DOHH2 (cell line): ENCODE measurements around the gene TESMIN.

ENCODE experiments used
- H3F3A ChIP-seq: fragments of 200-600 bp; sonication (generic), shearing (Covaris generic); 2 replicates; pipeline ENCODE4 v1.6.0; 2016; ENCODE audit warnings: antibody characterized with exemption, mild to moderate bottlenecking; ENCODE audit not compliant: control insufficient read depth, insufficient read depth
- H3K27ac ChIP-seq: fragments of 200-600 bp; sonication (generic); 2 replicates; pipeline ENCODE4 v1.5.1; 2014; ENCODE audit warnings: low read depth, mild to moderate bottlenecking, low read length, moderate library complexity
- H3K27me3 ChIP-seq: fragments of 200-600 bp; sonication (generic); 2 replicates; pipeline ENCODE4 v1.6.1; 2014; ENCODE audit warnings: mild to moderate bottlenecking, low read length, mixed read lengths; ENCODE audit not compliant: control insufficient read depth
- H3K36me3 ChIP-seq: fragments of 200-600 bp; sonication (generic); 2 replicates; pipeline ENCODE4 v1.6.1; 2014; ENCODE audit warnings: mild to moderate bottlenecking, low read length, moderate library complexity, mixed read lengths; ENCODE audit not compliant: control insufficient read depth
- H3K4me1 ChIP-seq: fragments of 200-600 bp; sonication (generic); 2 replicates; pipeline ENCODE4 v1.6.1; 2014; ENCODE audit warnings: mild to moderate bottlenecking, low read length, mixed read lengths; ENCODE audit not compliant: control insufficient read depth
- H3K4me2 ChIP-seq: fragments of 200-600 bp; sonication (generic); 2 replicates; pipeline ENCODE4 v1.6.0; 2014; ENCODE audit warnings: mild to moderate bottlenecking, low read length, moderate library complexity
- H3K4me3 ChIP-seq: fragments of 200-600 bp; sonication (generic); 2 replicates; pipeline ENCODE4 v1.5.1; 2014; ENCODE audit warnings: mild to moderate bottlenecking, low read length, mixed read lengths
- H3K79me2 ChIP-seq: fragments of 200-600 bp; sonication (generic); 2 replicates; pipeline ENCODE4 v1.6.1; 2014; ENCODE audit warnings: mild to moderate bottlenecking, low read length, mixed read lengths; ENCODE audit not compliant: control insufficient read depth
- H3K9me2 ChIP-seq: fragments of 200-600 bp; sonication (generic); replicated peaks from 2 replicates; pipeline ENCODE4 v1.6.1; 2014; ENCODE audit warnings: mild to moderate bottlenecking, low read length, mixed read lengths; ENCODE audit not compliant: control insufficient read depth
- H3K9me3 ChIP-seq: fragments of 200-600 bp; sonication (generic); 2 replicates; pipeline ENCODE4 v1.6.1; 2014; ENCODE audit warnings: antibody characterized with exemption, low read length, mixed read lengths; ENCODE audit not compliant: control insufficient read depth, insufficient read depth
- H4K20me1 ChIP-seq: fragments of 200-600 bp; sonication (generic); 2 replicates; pipeline ENCODE4 v1.6.0; 2014; ENCODE audit warnings: low read depth, mild to moderate bottlenecking, antibody characterized with exemption, low read length, moderate library complexity; ENCODE audit not compliant: control insufficient read depth, insufficient read depth
- EZH2phosphoT487 ChIP-seq: fragments of 200-600 bp; sonication (generic); IDR thresholded peaks from 2 replicates; pipeline ENCODE4 v1.6.1; 2017; ENCODE audit warnings: borderline replicate concordance, mild to moderate bottlenecking, antibody characterized with exemption, low read length, moderate library complexity, mixed read lengths
- TF ChIP-seq, protein P1 (sequence below): fragments of 200-600 bp; sonication (generic); IDR thresholded peaks from one replicate; pipeline ENCODE4 v1.5.1; 2014; ENCODE audit warnings: antibody characterized with exemption, mild to moderate bottlenecking, low read depth, low read length; ENCODE audit not compliant: poor library complexity, severe bottlenecking

TESMIN gene

DNA sequence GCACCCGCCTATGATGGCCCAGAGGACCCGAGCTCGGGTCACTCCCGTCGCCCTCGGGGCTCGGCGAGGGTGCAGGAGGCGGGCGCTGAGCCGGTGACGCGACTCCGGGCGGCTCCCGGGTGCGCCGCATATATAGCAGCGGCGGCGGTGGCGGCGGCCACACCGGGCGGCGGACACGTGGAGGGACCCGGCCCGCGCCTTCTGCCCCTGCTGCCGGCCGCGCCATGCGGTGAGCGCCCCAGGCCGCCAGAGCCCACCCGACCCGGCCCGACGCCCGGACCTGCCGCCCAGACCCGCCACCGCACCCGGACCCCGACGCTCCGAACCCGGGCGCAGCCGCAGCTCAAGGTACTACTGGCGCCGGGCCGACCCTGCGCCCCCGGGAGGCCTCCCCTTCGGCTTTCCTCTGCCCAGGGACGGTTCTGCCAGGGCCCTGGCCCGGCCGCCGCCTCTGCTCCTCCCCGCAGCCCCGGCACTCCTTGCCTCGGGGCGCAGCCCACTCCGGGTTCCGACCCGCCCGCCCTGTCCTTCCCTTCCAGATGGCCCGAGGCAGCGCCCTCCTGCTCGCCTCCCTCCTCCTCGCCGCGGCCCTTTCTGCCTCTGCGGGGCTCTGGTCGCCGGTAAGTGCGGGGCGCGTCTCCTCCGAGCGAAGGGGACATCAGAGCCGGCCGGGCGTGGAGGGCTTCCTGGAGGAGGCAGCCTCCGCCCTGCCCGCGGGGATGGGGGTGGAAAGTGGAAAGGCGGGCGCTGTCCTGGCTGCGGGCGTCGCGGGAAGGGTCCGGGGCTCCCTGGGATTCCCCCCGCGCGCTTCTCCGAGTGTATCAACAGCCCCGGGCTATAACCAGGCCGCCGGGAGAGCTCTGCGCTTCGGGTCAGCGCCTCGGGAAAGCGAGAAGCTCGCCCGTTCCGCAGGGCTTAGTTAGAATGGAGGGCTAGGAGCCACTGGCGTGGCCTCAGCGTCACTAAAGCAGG lies 66.6 kb downstream of the TESMIN start, which contains the start of gene GAL:
TSS of gene GAL (plus strand) at position 160 of the 972 bp plus-strand sequence. CDS start at position 540, 380 bp downstream.
- no peaks in the 10 kb centered on the region for H3K79me2 ChIP-seq
- H3K36me3 ChIP-seq = no peaks in the 10 kb centered on the region
- no peaks in the 10 kb centered on the region for H3F3A ChIP-seq
- TF ChIP-seq, protein P1, sequence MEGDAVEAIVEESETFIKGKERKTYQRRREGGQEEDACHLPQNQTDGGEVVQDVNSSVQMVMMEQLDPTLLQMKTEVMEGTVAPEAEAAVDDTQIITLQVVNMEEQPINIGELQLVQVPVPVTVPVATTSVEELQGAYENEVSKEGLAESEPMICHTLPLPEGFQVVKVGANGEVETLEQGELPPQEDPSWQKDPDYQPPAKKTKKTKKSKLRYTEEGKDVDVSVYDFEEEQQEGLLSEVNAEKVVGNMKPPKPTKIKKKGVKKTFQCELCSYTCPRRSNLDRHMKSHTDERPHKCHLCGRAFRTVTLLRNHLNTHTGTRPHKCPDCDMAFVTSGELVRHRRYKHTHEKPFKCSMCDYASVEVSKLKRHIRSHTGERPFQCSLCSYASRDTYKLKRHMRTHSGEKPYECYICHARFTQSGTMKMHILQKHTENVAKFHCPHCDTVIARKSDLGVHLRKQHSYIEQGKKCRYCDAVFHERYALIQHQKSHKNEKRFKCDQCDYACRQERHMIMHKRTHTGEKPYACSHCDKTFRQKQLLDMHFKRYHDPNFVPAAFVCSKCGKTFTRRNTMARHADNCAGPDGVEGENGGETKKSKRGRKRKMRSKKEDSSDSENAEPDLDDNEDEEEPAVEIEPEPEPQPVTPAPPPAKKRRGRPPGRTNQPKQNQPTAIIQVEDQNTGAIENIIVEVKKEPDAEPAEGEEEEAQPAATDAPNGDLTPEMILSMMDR = no peak
- TF ChIP-seq EZH2phosphoT487 = no peak
- no peak within 1 kb of the TSS for H3K4me2 ChIP-seq
- no peaks in the 10 kb centered on the region for H3K9me2 ChIP-seq
- H3K4me1 ChIP-seq = no peaks in the 10 kb centered on the region
- H3K9me3 ChIP-seq = no peaks in the 10 kb centered on the region
- no peak within 1 kb of the TSS for H3K27ac ChIP-seq
- H3K27me3 ChIP-seq = no peaks in the 10 kb centered on the region
- no peaks in the 10 kb centered on the region for H4K20me1 ChIP-seq
- no peak within 1 kb of the TSS for H3K4me3 ChIP-seq

DNA sequence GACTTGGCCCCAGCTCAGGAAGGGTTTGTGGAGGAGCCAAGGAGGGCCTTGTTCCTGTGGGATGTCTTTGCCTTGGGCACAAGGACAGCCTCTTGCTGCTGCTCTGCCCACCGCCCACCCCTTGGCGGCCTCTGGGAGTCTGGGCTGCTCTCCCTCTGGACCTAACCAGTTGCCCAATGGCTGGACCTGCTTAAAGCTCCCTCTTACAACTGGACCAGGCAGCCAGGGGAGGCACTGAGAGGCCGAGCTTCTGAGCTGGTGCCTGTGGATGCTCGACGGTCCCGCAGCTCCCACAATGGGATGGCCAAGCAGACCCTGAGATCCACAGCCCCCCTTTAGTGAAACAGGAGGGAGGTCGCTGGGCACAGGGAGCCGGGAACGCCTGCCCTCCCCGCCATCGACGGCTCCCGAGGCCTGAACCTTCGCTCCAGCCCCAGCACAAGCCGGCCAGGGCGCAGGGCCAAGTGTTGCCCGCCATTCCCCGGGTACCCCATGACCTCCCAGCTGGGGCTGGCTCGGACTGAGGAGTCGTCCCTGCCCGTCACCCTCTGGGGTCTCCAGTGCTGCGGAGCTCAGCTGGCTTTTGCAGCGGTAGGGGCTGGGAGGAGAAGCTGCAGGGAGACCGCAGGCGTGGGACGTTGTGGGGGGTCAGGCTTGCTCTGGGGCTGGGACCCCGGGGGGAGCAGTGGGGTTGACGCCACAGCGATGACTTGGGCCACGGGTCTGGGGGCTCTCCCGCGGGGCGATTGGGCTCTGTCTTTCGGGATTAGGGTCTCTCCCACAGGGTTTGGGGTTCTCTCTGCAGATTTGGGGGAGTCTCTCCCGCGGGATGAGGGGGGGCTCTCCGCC lies 67.6 kb downstream of the TESMIN start:
- Histone ChIP-seq H3K4me2 (no peak overlapping the region), H3K4me1 (no peaks in the 10 kb centered on the region), H3K9me2 (no peaks in the 10 kb centered on the region), H3F3A (no peaks in the 10 kb centered on the region), H3K27me3 (no peaks in the 10 kb centered on the region), H3K36me3 (no peaks in the 10 kb centered on the region), H3K27ac (no peak overlapping the region), H3K9me3 (no peaks in the 10 kb centered on the region), H3K4me3 (no peak overlapping the region), H4K20me1 (no peaks in the 10 kb centered on the region), H3K79me2 (no peaks in the 10 kb centered on the region)
- TF ChIP-seq EZH2phosphoT487 = no peak
- TF ChIP-seq, protein P1 = no peak

DNA sequence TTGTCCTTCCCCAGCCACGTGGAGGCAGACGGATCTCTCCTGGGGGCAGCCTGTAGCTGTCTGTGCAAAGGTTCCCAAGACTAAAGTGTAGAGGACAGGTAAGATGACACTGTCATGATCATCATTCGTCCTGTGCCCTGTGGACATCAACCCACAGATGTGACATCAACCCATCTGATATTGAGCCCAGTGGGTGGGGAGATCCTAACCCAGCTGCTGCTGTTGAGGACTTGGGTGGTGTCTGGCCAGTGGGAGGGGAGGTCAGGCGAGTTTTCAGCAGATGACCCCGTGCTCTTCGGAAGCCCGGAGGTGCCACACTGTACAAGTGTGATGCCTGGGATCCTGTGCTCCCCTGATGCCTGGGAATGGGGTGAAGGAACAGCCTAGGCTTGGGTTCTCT lies 68.2 kb downstream of the TESMIN start:
- Histone ChIP-seq H3K27ac (no peak overlapping the region), H3K9me2 (no peaks in the 10 kb centered on the region), H3F3A (no peaks in the 10 kb centered on the region), H3K4me3 (no peak overlapping the region), H3K27me3 (no peaks in the 10 kb centered on the region), H3K9me3 (no peaks in the 10 kb centered on the region), H3K79me2 (no peaks in the 10 kb centered on the region), H3K4me1 (no peaks in the 10 kb centered on the region), H4K20me1 (no peaks in the 10 kb centered on the region), H3K4me2 (no peak overlapping the region), H3K36me3 (no peaks in the 10 kb centered on the region)
- TF ChIP-seq, protein P1 = no peak
- no peak for TF ChIP-seq EZH2phosphoT487
